ENCODE results near the gene MCM8. TPM values are rescaled to one million over a fixed set of nuclear protein-coding genes. Genes with fewer than 3 reads are reported as not detected.

The MCM8 gene
- total RNA-seq, 1 experiment from 2014 or later, result 21.6 TPM

GRCh38 chr20:6040958-6041807, 90.7 kb downstream of the MCM8 start:
- DNase-seq (ENCODE audit: low spot score), result no peak

GRCh38 chr20:6041808-6042265, 91.4 kb downstream of the MCM8 start:
- no peak for DNase-seq (ENCODE audit: low spot score)

- DNase-seq (ENCODE audit: low spot score), result no peak
Observed at GRCh38 chr20:6044115-6044514, 93.7 kb downstream of the MCM8 start.

GRCh38 chr20:6045566-6045965, 95.1 kb downstream of the MCM8 start:
- no peak for DNase-seq (ENCODE audit: low spot score)

- DNase-seq (ENCODE audit: low spot score), result no peak
Observed at GRCh38 chr20:6046432-6046831, 96.0 kb downstream of the MCM8 start.

GRCh38 chr20:6048391-6048790, 97.9 kb downstream of the MCM8 start:
- DNase-seq (ENCODE audit: low spot score), result no peak

Other genes with a start within 250 kb of the MCM8 start
- gene SHLD1, start 200.3 kb upstream of the MCM8 start, total RNA-seq (2014; rRNA removed; shearing (Covaris generic)), result 4.3 and 6.3 TPM in 2 replicates
- 0.02 and 0.21 TPM in 2 replicates for gene CHGB, start 39.1 kb upstream of the MCM8 start, total RNA-seq (2014; rRNA removed; shearing (Covaris generic))
- 8.7 and 17.3 TPM in 2 replicates for gene TRMT6, start 119 bp upstream of the MCM8 start, total RNA-seq (2014; rRNA removed; shearing (Covaris generic))
- gene CRLS1, start 55.5 kb downstream of the MCM8 start, total RNA-seq (2014; rRNA removed; shearing (Covaris generic)), result 53.5 and 74.6 TPM in 2 replicates
- not detected in 2 replicates for gene LRRN4, start 103.4 kb downstream of the MCM8 start, total RNA-seq (2014; rRNA removed; shearing (Covaris generic))
- 0.56 and 1.6 TPM in 2 replicates for gene FERMT1, start 172.4 kb downstream of the MCM8 start, total RNA-seq (2014; rRNA removed; shearing (Covaris generic))